BE2C (cell line): ENCODE results near the gene AFF1.

ENCODE experiments used
- DNase-seq: peaks from one replicate; pipeline ENCODE4 v3.0.0-alpha.2; 2020
- H3K27me3 ChIP-seq: fragments of 250-450 bp; sonication (Bioruptor Pico); 2 replicates; pipeline ENCODE4 v1.5.1; 2020; ENCODE audit warnings: mild to moderate bottlenecking
- H3K36me3 ChIP-seq: fragments of 250-450 bp; sonication (Bioruptor Pico); 2 replicates; pipeline ENCODE4 v1.5.1; 2020; ENCODE audit warnings: mild to moderate bottlenecking
- H3K4me1 ChIP-seq: fragments of 250-450 bp; sonication (Bioruptor Pico); 2 replicates; pipeline ENCODE4 v1.5.1; 2020
- H3K4me3 ChIP-seq: 2 replicates; pipeline ENCODE4 v1.5.1; 2011; ENCODE audit warnings: low read depth, low read length
- H3K9me3 ChIP-seq: fragments of 250-450 bp; sonication (Bioruptor Pico); 2 replicates; pipeline ENCODE4 v1.5.1; 2020
- TF ChIP-seq, protein P1 (sequence below): IDR thresholded peaks from 2 replicates; pipeline ENCODE4 v1.5.1; 2012; ENCODE audit warnings: mild to moderate bottlenecking, low read depth, low read length

AFF1 gene

DNA sequence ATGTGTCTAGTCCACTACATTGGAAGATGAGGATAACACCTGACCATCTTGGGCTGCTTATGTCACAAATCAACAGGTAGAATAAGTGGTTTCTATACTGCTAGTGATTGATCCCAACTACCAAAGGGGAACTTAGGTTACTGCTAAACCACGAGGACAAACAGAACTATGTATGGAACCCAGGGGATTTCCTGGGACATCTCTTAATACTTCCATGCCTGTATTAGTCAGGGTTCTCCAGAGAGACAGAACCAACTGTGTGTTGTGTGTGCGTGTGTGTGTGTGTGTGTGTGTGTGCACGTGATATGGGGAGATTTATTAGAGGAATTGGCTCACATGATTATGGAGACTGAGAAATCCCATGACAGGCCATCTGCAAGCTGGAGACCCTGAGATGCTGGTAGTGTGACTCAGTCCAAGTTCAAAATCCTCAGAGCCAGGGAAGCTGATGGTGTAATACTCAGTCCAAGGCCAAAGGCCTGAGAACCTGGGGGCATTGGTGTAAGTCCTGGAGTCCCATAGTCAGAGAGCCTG lies 16.2 kb upstream of the AFF1 start:
- DNase-seq = no peak
- TF ChIP-seq, protein P1, sequence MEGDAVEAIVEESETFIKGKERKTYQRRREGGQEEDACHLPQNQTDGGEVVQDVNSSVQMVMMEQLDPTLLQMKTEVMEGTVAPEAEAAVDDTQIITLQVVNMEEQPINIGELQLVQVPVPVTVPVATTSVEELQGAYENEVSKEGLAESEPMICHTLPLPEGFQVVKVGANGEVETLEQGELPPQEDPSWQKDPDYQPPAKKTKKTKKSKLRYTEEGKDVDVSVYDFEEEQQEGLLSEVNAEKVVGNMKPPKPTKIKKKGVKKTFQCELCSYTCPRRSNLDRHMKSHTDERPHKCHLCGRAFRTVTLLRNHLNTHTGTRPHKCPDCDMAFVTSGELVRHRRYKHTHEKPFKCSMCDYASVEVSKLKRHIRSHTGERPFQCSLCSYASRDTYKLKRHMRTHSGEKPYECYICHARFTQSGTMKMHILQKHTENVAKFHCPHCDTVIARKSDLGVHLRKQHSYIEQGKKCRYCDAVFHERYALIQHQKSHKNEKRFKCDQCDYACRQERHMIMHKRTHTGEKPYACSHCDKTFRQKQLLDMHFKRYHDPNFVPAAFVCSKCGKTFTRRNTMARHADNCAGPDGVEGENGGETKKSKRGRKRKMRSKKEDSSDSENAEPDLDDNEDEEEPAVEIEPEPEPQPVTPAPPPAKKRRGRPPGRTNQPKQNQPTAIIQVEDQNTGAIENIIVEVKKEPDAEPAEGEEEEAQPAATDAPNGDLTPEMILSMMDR = no peak
- Histone ChIP-seq H3K27me3 (no peaks in the 10 kb centered on the region), H3K9me3 (no peaks in the 10 kb centered on the region), H3K4me1 (no peaks in the 10 kb centered on the region), H3K4me3 (no peak overlapping the region), H3K36me3 (no peaks in the 10 kb centered on the region)

DNA sequence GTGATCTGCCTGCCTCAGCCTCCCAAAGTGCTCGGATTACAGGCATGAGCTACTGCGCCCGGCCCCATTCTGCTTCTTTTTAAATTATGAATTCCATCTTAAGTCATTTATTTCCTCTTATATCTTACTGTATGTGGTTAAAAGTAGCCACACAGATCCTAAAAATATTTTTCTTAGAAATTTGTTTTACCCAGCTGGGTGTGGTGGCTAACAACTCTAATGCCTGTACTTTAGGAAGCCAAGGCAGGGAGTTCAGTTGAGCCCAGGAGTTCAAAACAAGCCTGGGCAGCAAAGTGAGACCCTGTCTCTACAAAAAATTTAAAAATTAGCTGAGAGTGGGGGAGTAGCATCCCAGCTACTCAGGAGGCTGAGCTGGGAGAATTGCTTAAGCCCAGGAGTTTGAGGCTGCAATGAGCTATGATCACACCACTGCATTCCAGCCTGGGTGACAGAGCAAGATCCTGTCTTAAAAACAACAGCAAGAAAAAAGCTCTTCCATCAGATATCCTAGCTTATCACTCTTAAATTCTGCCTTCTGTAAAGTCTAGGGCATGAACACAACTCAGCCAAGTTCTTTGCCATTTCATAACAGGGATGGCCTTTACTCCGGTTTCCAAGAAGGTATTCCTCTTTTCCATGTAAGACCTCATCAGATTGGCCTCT lies 15.1 kb upstream of the AFF1 start:
- DNase-seq = no peak

DNA sequence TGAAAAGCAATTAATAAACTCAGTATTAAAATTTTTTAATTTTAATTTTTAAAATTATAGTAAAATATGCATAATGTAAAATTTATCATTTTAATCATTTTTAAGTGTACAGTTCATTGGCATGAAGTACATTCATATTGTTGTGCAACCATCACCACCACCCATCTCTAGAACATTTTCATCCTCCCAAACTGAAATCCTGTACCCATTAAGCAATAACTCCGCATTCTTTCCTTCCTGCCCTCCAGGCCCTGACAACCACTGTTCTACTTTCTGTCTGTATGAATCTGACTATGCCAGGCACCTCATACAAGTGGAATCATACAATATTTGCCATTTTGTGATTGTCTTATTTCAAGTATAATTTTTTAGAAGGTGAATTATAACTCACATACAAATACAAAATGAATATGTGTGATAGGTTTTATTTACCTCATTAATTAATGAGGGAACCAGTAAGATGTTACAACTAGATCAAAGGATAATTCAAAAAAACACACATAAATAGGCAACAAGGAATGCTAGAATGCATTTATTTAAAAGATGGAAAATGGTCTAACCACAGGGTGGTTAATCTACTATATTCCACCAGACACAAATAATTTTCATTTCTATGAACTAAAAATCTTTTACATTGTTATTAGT lies 13.1 kb upstream of the AFF1 start:
- Histone ChIP-seq H3K4me3 (no peak overlapping the region), H3K27me3 (no peaks in the 10 kb centered on the region), H3K36me3 (no peaks in the 10 kb centered on the region), H3K9me3 (no peaks in the 10 kb centered on the region), H3K4me1 (no peaks in the 10 kb centered on the region)
- DNase-seq = no peak
- TF ChIP-seq, protein P1 = no peak

More for the DNA sequence above, 15.1 kb upstream of the AFF1 start:
- H3K4me3 ChIP-seq = no peak overlapping the region
- no peaks in the 10 kb centered on the region for H3K4me1 ChIP-seq
- TF ChIP-seq, protein P1 = no peak
- no peaks in the 10 kb centered on the region for H3K9me3 ChIP-seq
- no peaks in the 10 kb centered on the region for H3K36me3 ChIP-seq
- H3K27me3 ChIP-seq = no peaks in the 10 kb centered on the region

DNA sequence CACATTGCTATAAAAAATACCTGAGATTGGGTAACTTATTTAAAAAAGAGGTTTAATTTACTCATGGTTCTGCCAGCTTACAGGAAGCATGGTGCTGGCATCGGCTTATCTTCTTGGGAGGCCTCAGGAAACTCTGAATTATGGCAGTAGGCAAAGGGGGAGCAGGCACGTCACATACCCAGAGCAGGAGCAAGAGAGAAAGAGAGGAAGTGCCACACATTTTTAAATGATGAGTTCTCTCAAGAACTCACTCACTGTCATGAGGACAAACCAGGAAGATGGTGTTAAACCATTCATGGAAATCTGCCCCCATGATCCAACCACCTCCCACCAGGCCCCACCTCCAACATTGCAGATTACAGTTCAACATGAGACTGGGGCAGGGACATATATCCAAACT lies 10.0 kb upstream of the AFF1 start:
- H3K27me3 ChIP-seq = no peaks in the 10 kb centered on the region
- no peak overlapping the region for H3K4me3 ChIP-seq
- TF ChIP-seq, protein P1 = no peak
- no peaks in the 10 kb centered on the region for H3K36me3 ChIP-seq
- no peak for DNase-seq
- no peaks in the 10 kb centered on the region for H3K4me1 ChIP-seq
- H3K9me3 ChIP-seq = no peaks in the 10 kb centered on the region

DNA sequence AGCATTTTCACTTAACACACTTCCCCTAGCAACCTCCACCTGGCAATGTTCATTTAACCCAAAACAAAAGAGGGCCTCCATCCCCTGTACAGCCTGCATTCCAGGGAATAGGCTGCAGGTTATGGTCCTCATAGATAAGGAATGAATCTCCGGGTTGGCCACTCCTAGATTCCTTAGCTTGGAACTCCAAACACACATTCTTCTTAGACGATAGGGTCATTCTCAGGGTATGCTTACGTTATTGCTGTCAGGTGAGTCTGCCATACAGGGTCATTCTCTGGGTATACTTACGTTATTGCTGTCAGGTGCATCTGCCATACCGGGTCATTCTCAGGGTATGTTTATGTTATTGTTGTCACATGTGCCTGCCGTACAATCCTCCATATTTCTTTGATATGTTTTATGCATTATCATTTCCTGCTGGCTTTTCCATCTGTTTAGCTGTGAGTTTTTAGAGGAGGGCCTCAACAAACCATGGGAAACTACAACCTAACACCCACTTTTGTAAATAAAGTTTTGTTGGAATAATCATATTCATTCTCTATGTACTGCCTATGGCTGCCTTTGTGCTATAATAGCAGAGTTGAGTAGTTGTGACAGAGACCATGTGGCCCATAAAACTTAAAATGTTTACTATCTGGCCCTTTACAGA lies 8.2 kb upstream of the AFF1 start:
- Histone ChIP-seq H3K36me3 (no peaks in the 10 kb centered on the region), H3K4me1 (no peaks in the 10 kb centered on the region), H3K4me3 (no peak overlapping the region), H3K27me3 (no peaks in the 10 kb centered on the region), H3K9me3 (no peaks in the 10 kb centered on the region)
- DNase-seq = no peak
- TF ChIP-seq, protein P1 = no peak

DNA sequence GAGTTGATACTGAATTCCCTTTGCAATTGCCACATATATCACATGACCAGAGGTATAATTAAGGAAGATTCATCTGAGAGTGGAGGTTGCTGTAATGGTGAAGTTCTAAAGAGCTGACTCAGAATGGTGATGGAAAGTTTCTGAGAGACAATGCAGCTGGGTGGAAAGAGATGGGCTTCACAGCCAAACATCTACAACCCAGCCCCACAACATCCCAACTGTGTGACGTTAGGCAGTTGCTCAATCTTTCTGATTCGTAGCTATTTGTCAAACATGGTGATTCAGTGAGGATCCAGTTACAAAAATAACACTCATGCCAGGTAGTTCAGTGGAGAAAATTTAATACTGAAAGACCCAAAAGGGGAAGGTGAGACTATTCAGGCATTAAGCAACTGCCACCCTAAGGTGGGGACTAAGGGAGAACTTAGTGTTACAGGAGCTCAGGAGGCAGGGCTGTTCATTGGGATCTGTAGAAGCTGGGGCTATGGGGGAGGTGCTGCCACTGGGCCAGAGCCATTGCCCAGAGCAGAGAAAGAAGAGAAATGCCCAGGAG lies 6.9 kb upstream of the AFF1 start:
- Histone ChIP-seq H3K4me3 (no peak overlapping the region), H3K9me3 (no peaks in the 10 kb centered on the region), H3K27me3 (no peaks in the 10 kb centered on the region), H3K36me3 (no peaks in the 10 kb centered on the region), H3K4me1 (no peaks in the 10 kb centered on the region)
- TF ChIP-seq, protein P1 = no peak
- no peak for DNase-seq
